ENCODE measurements around the gene LYSMD4. TPM values are rescaled to one million over a fixed set of nuclear protein-coding genes. Genes with fewer than 3 reads are reported as not detected.
A peak's percentile ranks its signal among the peaks of the same experiment; 100 is the strongest.

Gene LYSMD4
- total RNA-seq, 2 experiments from 2014 or later, result 12.9 to 13.0 TPM

DNA sequence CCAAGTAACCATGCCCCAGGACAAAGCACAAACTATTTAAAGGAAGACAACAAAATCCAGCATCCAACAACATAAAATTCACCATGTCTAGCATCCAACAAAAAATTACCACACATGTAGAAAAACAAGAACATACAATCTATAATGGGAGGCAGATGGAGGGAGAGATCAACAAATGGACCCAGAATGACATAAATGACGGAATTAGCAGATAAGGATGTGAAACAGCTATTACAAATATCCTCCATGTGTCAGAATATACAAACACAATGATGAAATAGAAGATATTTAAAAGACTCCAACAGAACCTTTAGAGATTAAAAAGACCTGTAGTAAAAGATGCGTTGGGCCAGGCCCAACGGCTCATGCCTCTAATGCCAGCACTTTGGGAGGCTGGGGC, 10.8 kb downstream of the LYSMD4 start:
- Mint-ChIP-seq H3K27ac (no peak overlapping the region), H3K27me3 (no peaks in the 10 kb centered on the region), H3K36me3 (ENCODE audit: low read depth) (peaks cover 5% of the 10 kb centered on the region), H3K9me3 (no peaks in the 10 kb centered on the region), H3K4me1 (ENCODE audit: low read depth) (peaks cover 38% of the 10 kb centered on the region), H3K4me3 (no peak overlapping the region)
- ATAC-seq (ENCODE audit: poor library complexity) (no peak), DNase-seq (no peak)
- ChIA-PET POLR2A (no interaction called here), CTCF (interaction anchor here (1.5 kb wide), 1 partner anchor 435 kb away, joined by 3 read pairs; no protein-coding TSS in a partner anchor)
- Histone ChIP-seq H3K27ac (ENCODE audit: low read depth in 1 of 2, low read length in 2 of 2) (no peak overlapping the region), H3K9me3 (ENCODE audit: control insufficient read depth in 1 of 2, insufficient read depth in 1 of 2, low read length in 2 of 2) (no peaks in the 10 kb centered on the region), H3K27me3 (ENCODE audit: control insufficient read depth in 1 of 2, insufficient read depth in 2 of 2, low read length in 2 of 2) (no peaks in the 10 kb centered on the region), H3K4me3 (ENCODE audit: low read length) (no peak overlapping the region), H3K36me3 (ENCODE audit: insufficient read depth, low read length) (no peaks in the 10 kb centered on the region), H3K4me1 (ENCODE audit: insufficient read depth, low read length) (peaks cover 23% of the 10 kb centered on the region)
- intact Hi-C loops (cut with DNase I, micrococcal nuclease), result no loop called here
- TF ChIP-seq, protein P1, sequence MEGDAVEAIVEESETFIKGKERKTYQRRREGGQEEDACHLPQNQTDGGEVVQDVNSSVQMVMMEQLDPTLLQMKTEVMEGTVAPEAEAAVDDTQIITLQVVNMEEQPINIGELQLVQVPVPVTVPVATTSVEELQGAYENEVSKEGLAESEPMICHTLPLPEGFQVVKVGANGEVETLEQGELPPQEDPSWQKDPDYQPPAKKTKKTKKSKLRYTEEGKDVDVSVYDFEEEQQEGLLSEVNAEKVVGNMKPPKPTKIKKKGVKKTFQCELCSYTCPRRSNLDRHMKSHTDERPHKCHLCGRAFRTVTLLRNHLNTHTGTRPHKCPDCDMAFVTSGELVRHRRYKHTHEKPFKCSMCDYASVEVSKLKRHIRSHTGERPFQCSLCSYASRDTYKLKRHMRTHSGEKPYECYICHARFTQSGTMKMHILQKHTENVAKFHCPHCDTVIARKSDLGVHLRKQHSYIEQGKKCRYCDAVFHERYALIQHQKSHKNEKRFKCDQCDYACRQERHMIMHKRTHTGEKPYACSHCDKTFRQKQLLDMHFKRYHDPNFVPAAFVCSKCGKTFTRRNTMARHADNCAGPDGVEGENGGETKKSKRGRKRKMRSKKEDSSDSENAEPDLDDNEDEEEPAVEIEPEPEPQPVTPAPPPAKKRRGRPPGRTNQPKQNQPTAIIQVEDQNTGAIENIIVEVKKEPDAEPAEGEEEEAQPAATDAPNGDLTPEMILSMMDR (IDR thresholded peaks at IDR 0.05), result no peak

DNA sequence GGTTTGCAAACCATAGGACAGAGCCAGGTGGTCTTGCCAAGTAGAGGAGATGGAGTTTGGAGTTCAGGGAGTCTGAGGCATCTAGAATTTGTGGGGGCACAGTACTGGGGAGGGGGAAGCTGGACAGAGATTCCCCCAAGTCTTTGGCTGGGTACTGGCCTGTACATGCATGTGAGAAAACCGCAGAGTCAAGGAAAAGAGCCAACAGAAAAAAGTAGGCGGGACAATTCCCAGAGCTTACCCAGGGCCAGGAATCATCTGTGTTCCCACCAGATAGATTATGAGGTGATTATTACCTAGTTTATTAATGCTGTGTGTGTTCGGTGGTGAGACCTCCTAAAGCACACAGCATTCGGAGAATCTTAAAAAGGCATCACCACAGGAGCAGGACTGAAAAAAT, 11.3 kb downstream of the LYSMD4 start:
- ATAC-seq (ENCODE audit: poor library complexity) (no peak), DNase-seq (no peak)
- intact Hi-C loops (cut with DNase I, micrococcal nuclease), result no loop called here
- Histone ChIP-seq H3K27ac (ENCODE audit: low read depth in 1 of 2, low read length in 2 of 2) (no peak overlapping the region), H3K27me3 (ENCODE audit: control insufficient read depth in 1 of 2, insufficient read depth in 2 of 2, low read length in 2 of 2) (no peaks in the 10 kb centered on the region), H3K4me3 (ENCODE audit: low read length) (no peak overlapping the region), H3K36me3 (ENCODE audit: insufficient read depth, low read length) (no peaks in the 10 kb centered on the region), H3K4me1 (ENCODE audit: insufficient read depth, low read length) (peaks cover 23% of the 10 kb centered on the region), H3K9me3 (ENCODE audit: control insufficient read depth in 1 of 2, insufficient read depth in 1 of 2, low read length in 2 of 2) (no peaks in the 10 kb centered on the region)
- Mint-ChIP-seq H3K9me3 (no peaks in the 10 kb centered on the region), H3K36me3 (ENCODE audit: low read depth) (peaks cover 5% of the 10 kb centered on the region), H3K4me1 (ENCODE audit: low read depth) (peaks cover 38% of the 10 kb centered on the region), H3K27ac (no peak overlapping the region), H3K4me3 (no peak overlapping the region), H3K27me3 (no peaks in the 10 kb centered on the region)
- TF ChIP-seq, protein P1 (IDR thresholded peaks at IDR 0.05), result no peak
- POLR2A ChIA-PET, result interaction anchor here (1.1 kb wide), 1 partner anchor 18 kb away, joined by 3 read pairs; no protein-coding TSS in a partner anchor
- CTCF ChIA-PET, result interaction anchor here (1.5 kb wide), 1 partner anchor 434 kb away, joined by 3 read pairs; no protein-coding TSS in a partner anchor

DNA sequence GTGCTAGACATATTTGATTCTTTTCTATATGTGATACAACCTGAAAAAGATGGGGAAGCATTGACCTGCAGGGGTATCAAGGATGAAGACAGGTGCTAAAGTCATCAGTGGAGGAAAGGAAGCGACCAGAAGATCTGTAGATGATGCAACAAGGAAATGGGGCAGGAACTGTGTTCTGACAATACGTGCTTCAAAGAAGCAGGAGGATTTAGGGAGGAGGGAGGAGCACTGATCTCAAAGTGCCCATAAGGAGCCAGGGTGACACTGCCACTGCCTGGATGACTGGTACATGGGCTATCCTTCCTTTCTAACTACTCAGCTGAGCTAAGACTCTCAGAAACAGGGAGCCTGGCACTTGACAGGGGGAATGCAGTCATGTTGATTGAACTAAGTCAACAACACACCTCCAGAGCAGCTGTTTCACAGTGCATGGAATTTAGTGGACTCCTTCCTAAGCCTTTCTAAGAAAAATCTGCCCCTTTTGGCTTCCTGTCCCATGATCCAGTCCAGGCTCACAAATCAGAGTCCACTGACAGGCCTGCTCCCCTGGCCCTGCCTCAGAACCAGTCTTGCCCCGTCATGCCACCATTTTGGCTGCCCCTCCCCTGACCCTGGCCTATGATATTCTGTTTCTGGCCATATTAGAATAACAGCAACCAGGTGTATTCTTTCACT, 12.0 kb downstream of the LYSMD4 start:
- no peaks in the 10 kb centered on the region for H3K27me3 ChIP-seq (ENCODE audit: control insufficient read depth in 1 of 2, insufficient read depth in 2 of 2, low read length in 2 of 2)
- peaks cover 23% of the 10 kb centered on the region for H3K4me1 ChIP-seq (ENCODE audit: insufficient read depth, low read length)
- H3K27ac ChIP-seq (ENCODE audit: low read depth in 1 of 2, low read length in 2 of 2), result no peak overlapping the region
- H3K9me3 ChIP-seq (ENCODE audit: control insufficient read depth in 1 of 2, insufficient read depth in 1 of 2, low read length in 2 of 2), result no peaks in the 10 kb centered on the region
- Mint-ChIP-seq H3K9me3 (no peaks in the 10 kb centered on the region), H3K36me3 (ENCODE audit: low read depth) (no peaks in the 10 kb centered on the region), H3K4me3 (peak overlapping the region; percentile 51), H3K27me3 (no peaks in the 10 kb centered on the region), H3K4me1 (ENCODE audit: low read depth) (peaks cover 38% of the 10 kb centered on the region), H3K27ac (peak overlapping the region; percentile 38)
- ChIA-PET POLR2A (interaction anchor here (1.1 to 1.5 kb wide), 2 partner anchors 12 to 17 kb away, joined by 3 to 13 read pairs; partner anchors contain the start of gene LYSMD4), CTCF (no interaction called here)
- TF ChIP-seq, protein P1 (IDR thresholded peaks at IDR 0.05), result no peak
- H3K36me3 ChIP-seq (ENCODE audit: insufficient read depth, low read length), result no peaks in the 10 kb centered on the region
- ATAC-seq (ENCODE audit: poor library complexity), result peak; percentile 53
- intact Hi-C loops (cut with DNase I, micrococcal nuclease), result no loop called here
- DNase-seq, result peak in 4 of 14 experiments; percentile 23 to 39 (median 30)
- no peak overlapping the region for H3K4me3 ChIP-seq (ENCODE audit: low read length)

Data from CD4-positive, alpha-beta T cell (primary cell).